Kidney (tissue), 14 donors: ENCODE results near the gene GTF2F2. TPM values are rescaled to one million over a fixed set of nuclear protein-coding genes. Genes with fewer than 3 reads are reported as not detected.

Experiments used
- DNase-seq, 5 donors: peaks; one replicate each; pipeline ENCODE4 v3.0.0-alpha.2; 2013 to 2020
- FAIRE-seq: peaks from 2 replicates; lab custom pipeline; 2012; peaks lifted over from hg19 to GRCh38; lab: Jason Lieb, UNC
- H3K27ac ChIP-seq, 2 donors: one replicate each; pipeline ENCODE4 v1.7.0; 2013; ENCODE audit warnings: low read depth in 2 of 2, low read length in 2 of 2, inconsistent platforms in 1 of 2
- H3K27me3 ChIP-seq: one replicate; pipeline ENCODE4 v1.7.1; 2013; ENCODE audit warnings: low read length, inconsistent platforms; ENCODE audit not compliant: control insufficient read depth, insufficient read depth
- H3K36me3 ChIP-seq, 3 donors: one replicate each; pipeline versions ENCODE4 v1.7.0 to v1.7.1; 2013; ENCODE audit warnings: low read length in 3 of 3, control low read depth in 1 of 3, inconsistent platforms in 1 of 3; ENCODE audit not compliant: insufficient read depth in 3 of 3, control insufficient read depth in 2 of 3
- H3K4me1 ChIP-seq, 3 donors: one replicate each; pipeline versions ENCODE4 v1.7.0 to v1.7.1; 2013; ENCODE audit warnings: low read length in 3 of 3, inconsistent platforms in 1 of 3, low read depth in 1 of 3; ENCODE audit not compliant: control insufficient read depth in 2 of 3, insufficient read depth in 2 of 3
- H3K4me3 ChIP-seq, 3 donors: one replicate each; pipeline versions ENCODE4 v1.7.0 to v1.8.1; 2013; ENCODE audit warnings: low read length in 3 of 3, control low read depth in 1 of 3, inconsistent platforms in 1 of 3
- H3K9ac ChIP-seq, 3 donors: one replicate each; pipeline versions ENCODE4 v1.7.0 to v1.7.1; 2013; ENCODE audit warnings: low read length in 3 of 3, control low read depth in 1 of 3, inconsistent platforms in 1 of 3
- H3K9me3 ChIP-seq, 3 donors: one replicate each; pipeline versions ENCODE4 v1.7.0 to v1.7.1; 2013; ENCODE audit warnings: low read length in 3 of 3, control low read depth in 1 of 3, inconsistent platforms in 1 of 3; ENCODE audit not compliant: control insufficient read depth in 2 of 3, insufficient read depth in 1 of 3
- intact Hi-C: fragments of 100-400 bp; cut with DNase I; formaldehyde crosslinking; loops from one replicate; pipeline ENCODE4 v1.11.1; 2022
- polyA plus RNA-seq: library from polyadenylated mRNA; stranded (reverse); fragments of 350-450 nt; fragmentation: Illumina TruSeq; extraction: RNeasy Lipid Tissue Mini Kit (QIAGEN cat#74804); gene quantifications from one replicate; pipeline ENCODE4 v1.2.3, GENCODE V29; 2014; ENCODE audit warnings: low read depth, low replicate concordance; ENCODE audit not compliant: insufficient read depth
- total RNA-seq: library from RNA; stranded (reverse); fragmentation: NEBNext Ultra II Directional; extraction: Animal tissue kit (Norgen Biotek cat#: 25700); gene quantifications from one replicate; pipeline ENCODE4 v1.2.1, GENCODE V29; 2021
- TF ChIP-seq, protein P1 (sequence below): IDR thresholded peaks from 3 replicates; pipeline ENCODE4 v1.5.1; 2012; ENCODE audit warnings: mild to moderate bottlenecking, moderate library complexity, borderline replicate concordance; ENCODE audit not compliant: insufficient read depth; ENCODE audit errors: extremely low read depth
- donor health status: control.
- donor health status: control.
- donor health status: control.
- donor health status: control.
- donor health status: control.
- donor health status: DM: yes; HTN: yes; CAD: no.
- donor health status: Normal renal cell carcinoma (clear cell type).

Gene GTF2F2
- total and polyA plus RNA-seq, 2 donors from 2014 or later = 16.6 to 17.3 TPM

DNA sequence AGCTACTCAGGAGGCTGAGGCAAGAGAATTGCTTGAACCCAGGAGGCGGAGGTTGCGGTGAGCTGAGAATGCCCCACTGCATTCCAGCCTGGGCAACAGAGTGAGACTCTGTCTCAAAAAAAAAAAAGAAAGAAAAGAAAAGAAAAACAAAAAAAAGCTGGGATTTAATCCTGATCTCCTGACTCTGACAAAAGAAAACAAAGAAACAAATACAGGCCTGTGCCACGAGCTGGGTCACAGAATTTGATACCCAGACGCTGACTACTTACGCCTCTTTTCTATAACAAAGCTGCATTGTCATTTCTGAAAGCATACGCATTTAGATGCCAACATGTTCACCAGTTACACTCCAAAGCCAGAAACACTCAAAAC lies 18.2 kb upstream of the GTF2F2 start:
- DNase-seq (peak in 1 of 5 donors; percentile 37), FAIRE-seq (no peak)
- TF ChIP-seq, protein P1, sequence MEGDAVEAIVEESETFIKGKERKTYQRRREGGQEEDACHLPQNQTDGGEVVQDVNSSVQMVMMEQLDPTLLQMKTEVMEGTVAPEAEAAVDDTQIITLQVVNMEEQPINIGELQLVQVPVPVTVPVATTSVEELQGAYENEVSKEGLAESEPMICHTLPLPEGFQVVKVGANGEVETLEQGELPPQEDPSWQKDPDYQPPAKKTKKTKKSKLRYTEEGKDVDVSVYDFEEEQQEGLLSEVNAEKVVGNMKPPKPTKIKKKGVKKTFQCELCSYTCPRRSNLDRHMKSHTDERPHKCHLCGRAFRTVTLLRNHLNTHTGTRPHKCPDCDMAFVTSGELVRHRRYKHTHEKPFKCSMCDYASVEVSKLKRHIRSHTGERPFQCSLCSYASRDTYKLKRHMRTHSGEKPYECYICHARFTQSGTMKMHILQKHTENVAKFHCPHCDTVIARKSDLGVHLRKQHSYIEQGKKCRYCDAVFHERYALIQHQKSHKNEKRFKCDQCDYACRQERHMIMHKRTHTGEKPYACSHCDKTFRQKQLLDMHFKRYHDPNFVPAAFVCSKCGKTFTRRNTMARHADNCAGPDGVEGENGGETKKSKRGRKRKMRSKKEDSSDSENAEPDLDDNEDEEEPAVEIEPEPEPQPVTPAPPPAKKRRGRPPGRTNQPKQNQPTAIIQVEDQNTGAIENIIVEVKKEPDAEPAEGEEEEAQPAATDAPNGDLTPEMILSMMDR = no peak
- Histone ChIP-seq H3K36me3 (no peaks in the 10 kb centered on the region), H3K4me1 (no peaks in the 10 kb centered on the region), H3K27ac (no peak overlapping the region), H3K9ac (no peak overlapping the region), H3K9me3 (no peaks in the 10 kb centered on the region), H3K27me3 (no peaks in the 10 kb centered on the region), H3K4me3 (no peak overlapping the region)
- intact Hi-C loops = no loop called here

DNA sequence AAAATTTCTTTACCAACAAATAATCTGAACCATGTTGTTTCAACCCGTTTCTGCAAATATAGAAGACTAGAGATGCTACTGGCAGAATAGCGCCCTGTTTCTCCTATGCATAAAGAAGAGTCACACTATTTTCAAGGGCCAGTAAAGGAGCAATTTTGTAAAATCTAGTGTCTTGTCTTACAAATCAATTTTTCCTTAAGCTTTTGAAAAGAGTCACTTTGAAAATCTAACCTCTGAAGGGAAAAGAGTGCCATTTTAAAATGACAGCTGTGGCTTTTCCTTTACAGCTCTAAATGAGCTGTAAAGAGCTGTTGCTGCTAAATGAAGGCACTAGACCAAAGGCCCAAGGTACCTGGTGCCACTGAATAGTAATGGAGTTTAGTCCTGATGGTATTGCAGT lies 16.9 kb upstream of the GTF2F2 start:
- Histone ChIP-seq H3K4me3 (no peak overlapping the region), H3K4me1 (no peaks in the 10 kb centered on the region), H3K27me3 (no peaks in the 10 kb centered on the region), H3K27ac (no peak overlapping the region), H3K9ac (no peak overlapping the region), H3K36me3 (no peaks in the 10 kb centered on the region), H3K9me3 (no peaks in the 10 kb centered on the region)
- intact Hi-C loops = no loop called here
- TF ChIP-seq, protein P1 = no peak
- no peak for FAIRE-seq
- DNase-seq = no peak

DNA sequence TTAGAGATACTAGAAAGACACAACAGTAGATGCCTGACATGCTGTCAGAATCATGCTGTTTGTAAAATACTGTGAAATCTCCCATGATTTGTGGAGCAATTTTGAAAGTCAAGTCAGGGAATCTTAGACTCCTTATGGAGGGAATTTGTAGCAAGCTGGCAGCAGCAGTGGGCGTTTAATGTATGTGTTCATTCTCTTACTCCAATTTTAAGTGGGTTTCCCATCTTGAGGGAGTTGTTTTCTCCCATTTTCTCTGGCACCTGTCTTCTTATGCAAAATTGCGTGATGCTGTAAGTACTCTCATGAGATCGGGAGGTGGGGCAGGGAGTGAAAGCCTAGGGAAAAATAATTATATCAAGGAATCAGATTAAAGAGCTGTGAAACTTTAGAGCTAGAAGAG lies 16.0 kb upstream of the GTF2F2 start:
- no peaks in the 10 kb centered on the region for H3K27me3 ChIP-seq
- no peak overlapping the region for H3K9ac ChIP-seq
- H3K4me3 ChIP-seq = no peak overlapping the region
- TF ChIP-seq, protein P1 = no peak
- intact Hi-C loops = no loop called here
- no peaks in the 10 kb centered on the region for H3K9me3 ChIP-seq
- DNase-seq (no peak), FAIRE-seq (no peak)
- no peak overlapping the region for H3K27ac ChIP-seq
- H3K4me1 ChIP-seq = no peaks in the 10 kb centered on the region
- no peaks in the 10 kb centered on the region for H3K36me3 ChIP-seq

DNA sequence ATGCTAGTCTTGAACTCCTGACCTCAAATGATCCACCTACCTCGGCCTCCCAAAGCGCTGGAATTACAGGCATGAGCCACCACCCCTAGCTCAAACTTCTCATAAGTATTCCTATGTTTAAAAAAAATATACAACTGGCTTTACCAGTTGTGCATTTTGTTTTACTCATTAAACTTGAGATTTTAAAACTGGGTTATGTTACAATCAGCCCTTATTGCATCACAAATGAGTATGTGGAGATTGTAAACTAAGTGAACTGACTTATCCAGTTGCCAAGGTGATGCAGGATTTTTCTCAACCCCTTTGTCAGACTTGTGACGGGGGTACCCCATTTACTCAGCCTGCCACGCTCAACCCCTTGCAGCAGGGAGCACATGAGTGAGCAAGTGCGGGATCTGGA lies 14.4 kb upstream of the GTF2F2 start:
- Histone ChIP-seq H3K36me3 (no peaks in the 10 kb centered on the region), H3K27me3 (no peaks in the 10 kb centered on the region), H3K9ac (no peak overlapping the region), H3K4me1 (no peaks in the 10 kb centered on the region), H3K9me3 (no peaks in the 10 kb centered on the region), H3K4me3 (no peak overlapping the region), H3K27ac (no peak overlapping the region)
- FAIRE-seq = no peak
- DNase-seq = no peak
- intact Hi-C loops = no loop called here
- TF ChIP-seq, protein P1 = no peak
